H1 (cell line): Measurements from ENCODE around the gene CDKL4. TPM values are rescaled to one million over a fixed set of nuclear protein-coding genes. Genes with fewer than 3 reads are reported as not detected.

Experiments used
- CTCF ChIA-PET: fragments of 300-600 bp; sonication (Branson Sonifier 250); formaldehyde crosslinking; loops from one replicate; lab custom pipeline; 2021; ENCODE audit not compliant: partially characterized antibody; lab: Charles Lee
- POLR2A ChIA-PET: fragments of 300-600 bp; sonication (Branson Sonifier 250); formaldehyde crosslinking; loops from one replicate; lab custom pipeline; 2021; ENCODE audit warnings: inconsistent platforms; ENCODE audit not compliant: partially characterized antibody; lab: Charles Lee
- DNase-seq, 2 experiments: peaks; one replicate each; pipeline versions ENCODE4 v3.0.0 to v3.0.0-alpha.2; 2010 to 2022; ENCODE audit warnings: low spot score in 2 of 2, low read depth in 1 of 2, mixed read lengths in 1 of 2
- FAIRE-seq: peaks from 2 replicates; lab custom pipeline; 2011; peaks lifted over from hg19 to GRCh38; lab: Jason Lieb, UNC
- H2AFZ ChIP-seq: 2 replicates; pipeline ENCODE4 v1.8.1; 2012; ENCODE audit warnings: low read length, inconsistent platforms
- H2AK5ac ChIP-seq: 2 replicates; pipeline ENCODE4 v1.6.1; 2013; ENCODE audit warnings: low read depth, low read length
- H2BK120ac ChIP-seq: replicated peaks from 2 replicates; pipeline ENCODE3; 2013; ENCODE audit warnings: low read depth, low read length, inconsistent platforms
- H2BK12ac ChIP-seq: 2 replicates; pipeline ENCODE4 v1.6.1; 2013; ENCODE audit warnings: low read depth, low read length
- H2BK15ac ChIP-seq: 2 replicates; pipeline ENCODE4 v1.6.1; 2013; ENCODE audit warnings: low read length
- H2BK20ac ChIP-seq: 2 replicates; pipeline ENCODE4 v1.6.1; 2013; ENCODE audit warnings: low read length
- H2BK5ac ChIP-seq: 2 replicates; pipeline ENCODE4 v1.6.1; 2013; ENCODE audit warnings: low read depth, low read length
- H3K14ac ChIP-seq: 2 replicates; pipeline ENCODE4 v1.6.1; 2013; ENCODE audit warnings: inconsistent platforms; ENCODE audit not compliant: insufficient read length
- H3K18ac ChIP-seq: 2 replicates; pipeline ENCODE4 v1.6.1; 2013; ENCODE audit warnings: low read length; ENCODE audit errors: extremely low read depth
- H3K23ac ChIP-seq: 2 replicates; pipeline ENCODE4 v1.6.1; 2013; ENCODE audit warnings: inconsistent platforms; ENCODE audit not compliant: insufficient read length
- H3K23me2 ChIP-seq: 2 replicates; pipeline ENCODE4 v1.6.1; 2013; ENCODE audit warnings: low read depth, low read length
- H3K27ac ChIP-seq: 2 replicates; pipeline ENCODE4 v1.6.1; 2011; ENCODE audit warnings: low read depth, low read length, inconsistent platforms
- H3K27me3 ChIP-seq, 4 experiments: replicated peaks in 1 of 4; 1 replicate in 1 of 4; 2 replicates in 3 of 4; pipeline versions ENCODE4 v1.6.1 to v1.8.1; 2011 to 2013; ENCODE audit warnings: low read length in 3 of 4, mild to moderate bottlenecking in 3 of 4, inconsistent platforms in 2 of 4, mixed read lengths in 2 of 4, moderate library complexity in 1 of 4; ENCODE audit not compliant: control insufficient read depth in 3 of 4, insufficient read depth in 3 of 4; ENCODE audit errors: extremely low read depth in 1 of 4
- H3K36me3 ChIP-seq, 4 experiments: 2 replicates each; pipeline versions ENCODE4 v1.6.1 to v1.8.1; 2011 to 2013; ENCODE audit warnings: mild to moderate bottlenecking in 4 of 4, low read length in 3 of 4, moderate library complexity in 2 of 4, control low read depth in 1 of 4, inconsistent platforms in 1 of 4; ENCODE audit not compliant: insufficient read depth in 4 of 4, control insufficient read depth in 2 of 4
- H3K4ac ChIP-seq: replicated peaks from 2 replicates; pipeline ENCODE3; 2013; ENCODE audit warnings: low read length, low read depth, mixed read lengths, inconsistent platforms; ENCODE audit not compliant: insufficient read length
- H3K4me1 ChIP-seq, 4 experiments: replicated peaks in 1 of 4; 1 replicate in 1 of 4; 2 replicates in 3 of 4; pipeline versions ENCODE4 v1.6.1 to v1.8.1; 2011 to 2013; ENCODE audit warnings: low read length in 3 of 4, inconsistent platforms in 2 of 4, mixed read lengths in 1 of 4; ENCODE audit not compliant: insufficient read depth in 4 of 4, control insufficient read depth in 3 of 4
- H3K4me2 ChIP-seq, 2 experiments: 2 replicates each; pipeline versions ENCODE4 v1.6.1 to v1.8.1; 2011 to 2013; ENCODE audit warnings: low read depth in 2 of 2, low read length in 2 of 2, control low read depth in 1 of 2, inconsistent platforms in 1 of 2, mild to moderate bottlenecking in 1 of 2; ENCODE audit not compliant: insufficient read depth in 1 of 2
- H3K4me3 ChIP-seq, 4 experiments: fragments of 200-600, 300-600 bp in 1 of 4; sonication (generic), shearing (Covaris generic), sonication (Bioruptor Twin) in 1 of 4; 2 replicates each; pipeline versions ENCODE4 v1.5.1 to v1.8.1; 2011 to 2016; ENCODE audit warnings: low read length in 4 of 4, low read depth in 3 of 4, control low read depth in 2 of 4, inconsistent platforms in 2 of 4, mild to moderate bottlenecking in 2 of 4, mixed read lengths in 1 of 4, moderate library complexity in 1 of 4; ENCODE audit not compliant: insufficient read depth in 2 of 4; ENCODE audit errors: extremely low read depth in 1 of 4
- H3K56ac ChIP-seq: replicated peaks from 2 replicates; pipeline ENCODE3; 2013; ENCODE audit warnings: low read depth, mild to moderate bottlenecking, mixed read lengths, low read length, inconsistent platforms; ENCODE audit not compliant: insufficient read length
- H3K79me1 ChIP-seq: 2 replicates; pipeline ENCODE4 v1.6.1; 2013; ENCODE audit warnings: low read depth, low read length, control low read depth
- H3K79me2 ChIP-seq, 2 experiments: 2 replicates each; pipeline versions ENCODE4 v1.6.1 to v1.8.1; 2012 to 2013; ENCODE audit warnings: low read length in 2 of 2, mild to moderate bottlenecking in 2 of 2, inconsistent platforms in 1 of 2; ENCODE audit not compliant: insufficient read depth in 2 of 2, control insufficient read depth in 1 of 2
- H3K9ac ChIP-seq, 4 experiments: replicated peaks in 1 of 4; 1 replicate in 1 of 4; 2 replicates in 3 of 4; pipeline versions ENCODE4 v1.6.1 to v1.8.1; 2011 to 2013; ENCODE audit warnings: low read depth in 3 of 4, low read length in 3 of 4, control low read depth in 2 of 4, mild to moderate bottlenecking in 2 of 4, moderate library complexity in 2 of 4, inconsistent platforms in 1 of 4; ENCODE audit errors: extremely low read depth in 1 of 4
- H3K9me3 ChIP-seq, 2 experiments: 2 replicates each; pipeline versions ENCODE4 v1.6.1 to v1.8.1; 2012 to 2013; ENCODE audit warnings: mild to moderate bottlenecking in 2 of 2, moderate library complexity in 2 of 2, control low read depth in 1 of 2, inconsistent platforms in 1 of 2, low read depth in 1 of 2, low read length in 1 of 2, mixed read lengths in 1 of 2; ENCODE audit not compliant: insufficient read depth in 2 of 2
- H4K20me1 ChIP-seq, 2 experiments: replicated peaks in 1 of 2; 2 replicates each; pipeline versions ENCODE3 to v1.8.1; 2011 to 2013; ENCODE audit warnings: inconsistent platforms in 2 of 2, low read length in 2 of 2, mild to moderate bottlenecking in 1 of 2; ENCODE audit not compliant: insufficient read depth in 2 of 2, control insufficient read depth in 1 of 2
- H4K5ac ChIP-seq: 2 replicates; pipeline ENCODE4 v1.6.1; 2013; ENCODE audit warnings: low read length, low read depth, mixed read lengths, inconsistent platforms; ENCODE audit not compliant: insufficient read length
- H4K8ac ChIP-seq: 2 replicates; pipeline ENCODE4 v1.8.0; 2013; ENCODE audit warnings: mild to moderate bottlenecking, moderate library complexity, low read length, inconsistent platforms; ENCODE audit not compliant: insufficient read depth; ENCODE audit errors: extremely low read depth
- H4K91ac ChIP-seq: replicated peaks from 2 replicates; pipeline ENCODE3; 2013; ENCODE audit warnings: low read length, mixed read lengths, inconsistent platforms; ENCODE audit not compliant: insufficient read length
- ASH2L ChIP-seq: fragments of 200-600, 300-600 bp; sonication (generic); IDR thresholded peaks from one replicate; pipeline ENCODE4 v1.7.1; 2017; ENCODE audit warnings: low read length
- CEBPB ChIP-seq: IDR thresholded peaks from 2 replicates; pipeline ENCODE4 v1.6.1; 2012; ENCODE audit warnings: low read depth, low read length
- HDAC2 ChIP-seq, 2 experiments: fragments of 300-600 bp in 1 of 2; sonication (generic) in 1 of 2; IDR thresholded peaks; 2 replicates each; pipeline ENCODE4 v1.6.1; 2011 to 2012; ENCODE audit warnings: low read depth in 2 of 2, low read length in 2 of 2, mild to moderate bottlenecking in 2 of 2, moderate library complexity in 2 of 2, borderline replicate concordance in 1 of 2, inconsistent platforms in 1 of 2
- JUN ChIP-seq: IDR thresholded peaks from 2 replicates; pipeline ENCODE4 v1.6.1; 2011; ENCODE audit warnings: low read depth, mild to moderate bottlenecking, improper control_type of control experiment, low read length
- JUND ChIP-seq: IDR thresholded peaks from 2 replicates; pipeline ENCODE4 v1.6.1; 2011; ENCODE audit warnings: mild to moderate bottlenecking, improper control_type of control experiment, low read length
- KDM5A ChIP-seq: fragments of 200-600 bp; IDR thresholded peaks from 2 replicates; pipeline ENCODE4 v1.7.1; 2012; ENCODE audit warnings: mild to moderate bottlenecking, low read length, inconsistent platforms, mixed read lengths
- POLR2A ChIP-seq, 2 experiments: IDR thresholded peaks; 1 replicate in 1 of 2; 2 replicates in 1 of 2; pipeline ENCODE4 v1.6.1; 2011; ENCODE audit warnings: low read depth in 2 of 2, low read length in 2 of 2, mild to moderate bottlenecking in 2 of 2; ENCODE audit errors: control extremely low read depth in 1 of 2
- RNF2 ChIP-seq: fragments of 200-900, 300-1000 bp; sonication (generic); IDR thresholded peaks from 2 replicates; pipeline ENCODE4 v1.7.1; 2016; ENCODE audit warnings: borderline replicate concordance, low read depth, mild to moderate bottlenecking, antibody characterized with exemption, low read length; ENCODE audit not compliant: poor library complexity, severe bottlenecking; ENCODE audit errors: missing control alignments
- SIN3A ChIP-seq, 2 experiments: IDR thresholded peaks in 1 of 2; conservative IDR thresholded peaks in 1 of 2; 2 replicates each; pipeline ENCODE4 v1.6.1; 2011 to 2012; ENCODE audit warnings: low read length in 2 of 2, improper control_type of control experiment in 1 of 2, low read depth in 1 of 2, mild to moderate bottlenecking in 1 of 2
- SIX5 ChIP-seq: IDR thresholded peaks from 2 replicates; pipeline ENCODE4 v1.6.1; 2011; ENCODE audit warnings: mild to moderate bottlenecking, low read depth, low read length
- SP1 ChIP-seq: IDR thresholded peaks from 2 replicates; pipeline ENCODE4 v1.6.1; 2011; ENCODE audit warnings: low read depth, low read length
- SP4 ChIP-seq: IDR thresholded peaks from 2 replicates; pipeline ENCODE4 v1.6.1; 2012; ENCODE audit warnings: low read length, inconsistent platforms
- SUZ12 ChIP-seq: fragments of 200-600 bp; sonication (generic); IDR thresholded peaks from 2 replicates; pipeline ENCODE4 v1.6.1; 2012; ENCODE audit warnings: mild to moderate bottlenecking, inconsistent platforms, low read length, moderate library complexity, mixed read lengths
- TBP ChIP-seq: IDR thresholded peaks from 2 replicates; pipeline ENCODE4 v1.6.1; 2011; ENCODE audit warnings: low read depth, low read length, improper control_type of control experiment
- WGBS, 2 experiments: shearing (Covaris generic) in 1 of 2; methylation state at CpG; one replicate each; pipeline versions ENCODE4 v1.1.6 to v1.1.7; 2013 to 2015; ENCODE audit warnings: low lambda C conversion rate in 2 of 2, mixed read lengths in 2 of 2, inconsistent platforms in 1 of 2, low coverage in 1 of 2, missing lambda C conversion rate in 1 of 2; ENCODE audit not compliant: insufficient replicate concordance in 2 of 2, insufficient coverage in 1 of 2, insufficient read length in 1 of 2; ENCODE audit errors: extremely low coverage in 1 of 2, missing lambda C conversion rate in 1 of 2; 5-methylcytosine and 5-hydroxymethylcytosine counted together
- polyA plus RNA-seq, 7 experiments: library from polyadenylated mRNA; depleted of rRNA in 3 of 7; stranded (reverse) in 5 of 7; unstranded in 2 of 7; fragments of >200 nt in 5 of 7; fragments of 200-250 nt in 2 of 7; gene quantifications; 1 replicate in 5 of 7; 2 replicates in 1 of 7; 4 replicates in 1 of 7; pipeline versions ENCODE4 v1.2.1 to v1.2.3, GENCODE V29; 2011 to 2013; ENCODE audit warnings: missing spikeins in 2 of 7, mixed read lengths in 2 of 7
- total RNA-seq: library from RNA; stranded (reverse); fragmentation: NEBNext Ultra II Directional; extraction: Animal tissue kit (Norgen Biotek cat#: 25700); gene quantifications from 2 replicates; pipeline ENCODE4 v1.2.1, GENCODE V29; 2021
- TF ChIP-seq, protein P1 (sequence below): IDR thresholded peaks from 2 replicates; pipeline ENCODE4 v1.6.1; 2012; ENCODE audit warnings: inconsistent platforms

CDKL4 gene
- total and polyA plus RNA-seq, 2 of the 8 experiments (the other 6 are each of a cell fraction or from before 2014, with no cell fraction given): not detected

DNA sequence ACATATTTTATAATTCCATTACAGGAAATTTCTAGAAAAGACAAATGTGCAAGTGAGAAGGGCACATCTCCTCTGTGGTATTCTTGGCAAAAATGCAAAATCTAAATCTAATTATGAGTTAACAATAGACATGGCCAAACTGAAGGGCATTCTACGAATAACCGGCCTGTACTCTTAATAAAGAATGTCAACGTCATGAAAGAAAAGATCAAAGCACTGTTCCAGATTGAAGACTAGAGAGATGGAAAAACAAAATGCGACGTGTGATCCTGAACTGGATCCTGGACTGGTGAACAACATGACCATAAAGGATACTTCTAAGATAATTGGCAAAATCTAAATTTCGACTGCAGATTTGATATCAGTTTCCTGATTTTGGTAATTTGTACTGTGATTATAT is 3.0 kb downstream of the CDKL4 start:
- no peaks in the 10 kb centered on the region for H3K36me3 ChIP-seq
- no peaks in the 10 kb centered on the region for H4K20me1 ChIP-seq
- H3K4me1 ChIP-seq: peaks cover 0 to 10% (median under 1%) of the 10 kb centered on the region in 4 experiments; a peak in 2 of 7 replicates
- no peak overlapping the region for H2BK5ac ChIP-seq
- H2BK12ac ChIP-seq: no peak overlapping the region
- H3K23ac ChIP-seq: no peak overlapping the region
- H3K79me2 ChIP-seq: no peaks in the 10 kb centered on the region
- 93% methylated on average over 6 of the region's 6 CpGs; no CpG with 5 or more reads in 1 of the 2 experiments for WGBS, 2 experiments
- no peak overlapping the region for H3K4me3 ChIP-seq
- no peak overlapping the region for H3K56ac ChIP-seq
- no peak overlapping the region for H3K14ac ChIP-seq
- DNase-seq (no peak), FAIRE-seq (no peak)
- no peaks in the 10 kb centered on the region for H3K27me3 ChIP-seq
- H3K79me1 ChIP-seq: no peaks in the 10 kb centered on the region
- no peak overlapping the region for H3K9ac ChIP-seq
- H2BK15ac ChIP-seq: no peak overlapping the region
- no peak overlapping the region for H2AK5ac ChIP-seq
- no peak overlapping the region for H4K91ac ChIP-seq
- no peak overlapping the region for H2BK120ac ChIP-seq
- ChIA-PET CTCF (interaction anchor here (0.6 kb wide), 1 partner anchor 208 kb away, joined by 3 read pairs; no protein-coding TSS in a partner anchor), POLR2A (no interaction called here)
- H4K8ac ChIP-seq: no peak overlapping the region
- H3K4ac ChIP-seq: no peak overlapping the region
- H3K9me3 ChIP-seq: peaks cover 0 to 11% of the 10 kb centered on the region in 2 experiments; a peak in 1 of 4 replicates
- no peak overlapping the region for H3K4me2 ChIP-seq
- H2AFZ ChIP-seq: no peak overlapping the region
- no peak overlapping the region for H3K18ac ChIP-seq
- H4K5ac ChIP-seq: no peak overlapping the region
- H3K27ac ChIP-seq: no peak overlapping the region
- H3K23me2 ChIP-seq: no peaks in the 10 kb centered on the region
- no peak overlapping the region for H2BK20ac ChIP-seq
- TF ChIP-seq POLR2A (IDR thresholded peaks at IDR 0.05; ENCODE audit: control extremely low read depth in 1 of 2, low read depth in 2 of 2, low read length in 2 of 2): no peak
- TF ChIP-seq SP1: no peak
- TF ChIP-seq CEBPB: no peak
- no peak for TF ChIP-seq SUZ12
- no peak for TF ChIP-seq SIN3A (conservative IDR thresholded peaks at IDR 0.05 in 1 of 2, IDR thresholded peaks at IDR 0.05 in 1 of 2; ENCODE audit: low read depth in 1 of 2, low read length in 2 of 2)
- TF ChIP-seq SP4: no peak
- no peak for TF ChIP-seq JUND
- no peak for TF ChIP-seq RNF2
- TF ChIP-seq HDAC2 (IDR thresholded peaks at IDR 0.05; ENCODE audit: borderline replicate concordance in 1 of 2, low read depth in 2 of 2, low read length in 2 of 2): no peak
- TF ChIP-seq KDM5A: no peak
- TF ChIP-seq SIX5: no peak
- TF ChIP-seq ASH2L: no peak
- TF ChIP-seq, protein P1, sequence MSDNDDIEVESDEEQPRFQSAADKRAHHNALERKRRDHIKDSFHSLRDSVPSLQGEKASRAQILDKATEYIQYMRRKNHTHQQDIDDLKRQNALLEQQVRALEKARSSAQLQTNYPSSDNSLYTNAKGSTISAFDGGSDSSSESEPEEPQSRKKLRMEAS: no peak
- no peak for TF ChIP-seq JUN
- TF ChIP-seq TBP: no peak
